Measurements from ENCODE around the gene PELI3. TPM values are rescaled to one million over a fixed set of nuclear protein-coding genes. Genes with fewer than 3 reads are reported as not detected.

The PELI3 gene
- polyA plus RNA-seq, 6 donors from 2014 or later: 4.7 to 9.4 (median 5.4) TPM

DNA sequence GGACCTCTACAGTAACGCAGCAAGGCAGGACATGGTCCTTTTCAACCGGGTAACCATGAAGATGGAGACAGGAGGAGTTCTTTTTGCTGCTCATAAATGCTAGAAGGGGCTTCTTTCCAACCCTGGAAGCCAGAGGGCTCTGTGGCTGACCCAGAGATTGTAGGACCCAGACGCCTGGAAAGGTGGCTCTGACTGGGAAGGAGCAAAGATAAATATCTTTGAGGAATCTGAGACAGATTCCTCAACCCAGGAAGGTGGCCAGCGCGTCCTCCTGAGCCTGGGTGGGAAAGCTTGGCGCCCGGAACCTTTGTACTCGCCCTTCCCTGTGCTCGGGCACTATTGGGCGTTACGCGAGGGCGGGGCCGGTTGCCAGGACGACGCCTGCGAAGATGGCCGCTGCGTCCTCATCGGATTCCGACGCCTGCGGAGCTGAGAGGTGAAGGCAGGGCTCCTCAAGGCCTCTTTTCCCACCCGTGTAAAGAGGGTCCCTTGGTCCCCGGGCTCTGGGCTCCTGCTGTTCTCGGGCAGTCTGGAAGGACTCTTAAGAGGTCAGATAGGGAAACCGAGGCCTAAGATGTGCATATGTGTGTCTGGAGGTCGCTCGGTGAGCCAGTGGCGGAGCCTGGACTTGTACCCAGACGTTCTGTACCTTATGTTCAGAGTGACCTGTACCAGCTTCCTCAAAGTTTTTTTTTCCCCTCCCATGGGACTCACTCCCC, 43.7 kb downstream of the PELI3 start, which contains the start of gene BBS1:
Gene BBS1, plus strand, starts transcription at position 365 of the 719 bp plus-strand sequence. Its CDS starts 25 bp downstream, at position 390.
- Mint-ChIP-seq H3K27me3 (no peaks in the 10 kb centered on the region), H3K36me3 (no peaks in the 10 kb centered on the region)
- ATAC-seq (ENCODE audit: low read depth in 2 of 2): peak; percentile 97 to 99

DNA sequence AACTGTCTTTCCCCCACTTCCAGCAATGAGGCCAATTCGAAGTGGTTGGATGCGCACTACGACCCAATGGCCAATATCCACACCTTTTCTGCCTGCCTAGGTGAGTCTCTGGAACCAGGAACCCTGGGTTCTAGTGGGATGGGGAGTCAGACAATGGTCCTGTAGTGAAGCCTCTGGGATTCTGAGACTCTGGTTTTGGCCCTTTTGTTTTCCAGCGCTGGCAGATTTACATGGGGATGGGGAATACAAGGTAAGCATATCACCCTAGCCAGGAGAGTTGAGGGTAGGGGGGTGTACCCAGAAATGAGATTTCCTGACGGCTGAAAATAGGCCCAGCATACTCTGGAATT, 44.3 kb downstream of the PELI3 start:
- ATAC-seq (ENCODE audit: low read depth in 2 of 2): no peak
- Mint-ChIP-seq H3K36me3 (no peaks in the 10 kb centered on the region), H3K4me1 (peaks cover 7 to 20% (median 15%) of the 10 kb centered on the region in 3 donors), H3K27me3 (no peaks in the 10 kb centered on the region), H3K27ac (peak overlapping the region in 4 of 6 donors; percentile 56 to 90 (median 72)), H3K9me3 (no peaks in the 10 kb centered on the region), H3K4me3 (peak overlapping the region; percentile 86 to 94 (median 90))
- no peak for DNase-seq

More for the DNA sequence above, 43.7 kb downstream of the PELI3 start, which contains the start of gene BBS1:
- no peaks in the 10 kb centered on the region for H3K9me3 Mint-ChIP-seq
- peak within 1 kb of the TSS; percentile 86 to 94 (median 90) for H3K4me3 Mint-ChIP-seq
- peak within 1 kb of the TSS in 5 of 6 donors; percentile 54 to 90 (median 67) for H3K27ac Mint-ChIP-seq
- DNase-seq: peak; percentile 70
- peaks cover 7 to 20% (median 15%) of the 10 kb centered on the region in 3 donors for H3K4me1 Mint-ChIP-seq

DNA sequence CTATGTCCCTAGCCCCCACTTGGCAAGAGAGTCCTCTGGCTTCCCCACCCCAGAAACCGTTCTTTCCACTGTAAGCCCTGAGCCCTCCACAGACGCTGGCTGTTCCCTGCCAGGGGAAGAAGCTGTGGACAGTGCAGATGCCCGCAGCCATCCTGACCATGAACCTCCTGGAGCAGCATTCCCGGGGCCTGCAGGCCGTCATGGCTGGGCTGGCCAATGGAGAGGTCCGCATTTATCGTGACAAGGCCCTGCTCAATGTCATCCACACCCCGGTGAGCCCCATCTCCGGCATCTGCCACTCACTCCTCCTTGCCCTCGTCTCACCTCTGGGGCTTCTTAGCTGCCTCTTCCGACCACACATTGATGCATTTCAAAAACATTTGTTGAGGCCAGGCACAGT, 56.9 kb downstream of the PELI3 start:
- no peaks in the 10 kb centered on the region for H3K9me3 Mint-ChIP-seq
- DNase-seq (no peak), ATAC-seq (ENCODE audit: low read depth in 2 of 2) (no peak)
- H3K4me3 Mint-ChIP-seq: no peak overlapping the region
- H3K27me3 Mint-ChIP-seq: no peaks in the 10 kb centered on the region
- H3K27ac Mint-ChIP-seq: no peak overlapping the region
- no peaks in the 10 kb centered on the region for H3K4me1 Mint-ChIP-seq
- H3K36me3 Mint-ChIP-seq: peaks cover 13 to 22% of the 10 kb centered on the region in 2 donors

DNA sequence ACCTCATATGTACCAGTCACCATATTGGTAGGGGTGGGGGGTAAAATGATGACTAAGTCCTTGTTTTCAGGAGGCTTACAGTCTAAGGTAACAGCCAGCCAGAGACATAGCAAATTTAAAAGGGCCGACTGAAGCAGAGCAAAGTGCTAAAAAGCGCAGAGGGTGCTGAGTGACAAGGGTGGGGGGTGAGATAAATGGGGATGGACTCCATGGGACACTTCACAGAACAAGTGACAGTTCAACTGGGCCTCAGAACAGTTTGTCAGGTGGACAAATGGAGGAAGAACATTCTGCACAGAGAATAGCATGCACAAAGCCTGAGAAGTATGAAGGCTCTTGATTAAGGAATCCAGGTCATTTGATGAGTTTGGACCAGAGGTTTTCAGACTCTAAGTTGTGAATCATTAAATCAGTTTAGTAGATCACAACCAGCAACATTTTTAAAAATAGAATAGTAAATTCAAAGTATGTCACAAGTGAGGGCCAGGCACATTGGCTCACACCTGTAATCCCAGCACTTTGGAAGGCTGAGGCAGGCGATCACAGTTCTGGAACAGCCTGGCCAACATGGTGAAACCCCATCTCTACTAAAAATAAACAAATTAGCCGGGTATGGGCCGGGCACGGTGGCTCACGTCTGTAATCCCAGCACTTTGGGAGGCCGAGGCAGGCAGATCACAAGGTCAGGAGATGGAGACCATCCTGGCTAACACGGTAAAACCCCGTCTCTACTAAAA, 57.8 kb downstream of the PELI3 start:
- Mint-ChIP-seq H3K27ac (no peak overlapping the region), H3K4me3 (no peak overlapping the region), H3K27me3 (no peaks in the 10 kb centered on the region), H3K9me3 (no peaks in the 10 kb centered on the region), H3K4me1 (peaks cover 0 to 4% (median 2%) of the 10 kb centered on the region in 3 donors), H3K36me3 (peaks cover 10 to 22% of the 10 kb centered on the region in 2 donors)
- DNase-seq (no peak), ATAC-seq (ENCODE audit: low read depth in 2 of 2) (no peak)

Other genes starting within 250 kb of the PELI3 start
- gene KLC2, start 209.2 kb upstream of the PELI3 start, polyA plus RNA-seq (ENCODE audit: low read depth in 6 of 6): 1 to 10 TPM in 5 of 6 donors, under 1 TPM in 1; 0.17 to 9.3 (median 5.6) TPM
- gene RAB1B, start 198.3 kb upstream of the PELI3 start, polyA plus RNA-seq (ENCODE audit: low read depth in 6 of 6): 10 to 100 TPM; 10.3 to 13.3 (median 12.2) TPM
- gene CNIH2, start 188.7 kb upstream of the PELI3 start, polyA plus RNA-seq (ENCODE audit: low read depth in 6 of 6): not detected
- gene YIF1A, start 177.8 kb upstream of the PELI3 start, polyA plus RNA-seq (ENCODE audit: low read depth in 6 of 6): 10 to 100 TPM; 57.1 to 82.1 (median 66.0) TPM
- gene TMEM151A, start 175.0 kb upstream of the PELI3 start, polyA plus RNA-seq (ENCODE audit: low read depth in 6 of 6): not detected
- under 1 TPM in 5 of 6 donors, not detected in 1; 0.09 to 0.39 (median 0.24) TPM for gene CD248, start 149.9 kb upstream of the PELI3 start, polyA plus RNA-seq (ENCODE audit: low read depth in 6 of 6)
- gene RIN1, start 130.5 kb upstream of the PELI3 start, polyA plus RNA-seq (ENCODE audit: low read depth in 6 of 6): 1 to 10 TPM in 1 of 6 donors, under 1 TPM in 2, not detected in 3; 0.11 to 3.1 (median 0.51) TPM
- gene BRMS1, start 121.8 kb upstream of the PELI3 start, polyA plus RNA-seq (ENCODE audit: low read depth in 6 of 6): 10 to 100 TPM; 56.2 to 81.6 (median 73.0) TPM
- gene B4GAT1, start 119.3 kb upstream of the PELI3 start, polyA plus RNA-seq (ENCODE audit: low read depth in 6 of 6): 1 to 10 TPM; 2.9 to 7.7 (median 5.2) TPM
- 1 to 10 TPM; 1.1 to 3.7 (median 2.4) TPM for gene SLC29A2, start 95.1 kb upstream of the PELI3 start, polyA plus RNA-seq (ENCODE audit: low read depth in 6 of 6)
- not detected for gene NPAS4, start 45.9 kb upstream of the PELI3 start, polyA plus RNA-seq (ENCODE audit: low read depth in 6 of 6)
- gene MRPL11, start 28.1 kb upstream of the PELI3 start, polyA plus RNA-seq (ENCODE audit: low read depth in 6 of 6): 10 to 100 TPM; 69.1 to 95.1 (median 75.1) TPM
- gene DPP3, start 13.5 kb downstream of the PELI3 start, polyA plus RNA-seq (ENCODE audit: low read depth in 6 of 6): 10 to 100 TPM; 22.8 to 36.1 (median 23.8) TPM
- 10 to 100 TPM in 2 of 6 donors, 1 to 10 TPM in 4; 3.2 to 13.8 (median 9.9) TPM for gene BBS1, start 43.7 kb downstream of the PELI3 start, polyA plus RNA-seq (ENCODE audit: low read depth in 6 of 6)
- 10 to 100 TPM; 12.3 to 19.3 (median 17.0) TPM for gene ZDHHC24, start 79.1 kb downstream of the PELI3 start, polyA plus RNA-seq (ENCODE audit: low read depth in 6 of 6)
- not detected for gene ACTN3, start 80.0 kb downstream of the PELI3 start, polyA plus RNA-seq (ENCODE audit: low read depth in 6 of 6)
- 10 to 100 TPM in 4 of 6 donors, 1 to 10 TPM in 2; 5.0 to 14.3 (median 11.4) TPM for gene CTSF, start 101.7 kb downstream of the PELI3 start, polyA plus RNA-seq (ENCODE audit: low read depth in 6 of 6)
- under 1 TPM in 2 of 6 donors, not detected in 4; 0.13 to 0.30 TPM for gene CCDC87, start 126.2 kb downstream of the PELI3 start, polyA plus RNA-seq (ENCODE audit: low read depth in 6 of 6)
- gene CCS, start 126.3 kb downstream of the PELI3 start, polyA plus RNA-seq (ENCODE audit: low read depth in 6 of 6): 10 to 100 TPM; 51.8 to 87.8 (median 66.4) TPM
- 10 to 100 TPM; 68.0 to 97.2 (median 86.4) TPM for gene RBM14, start 149.7 kb downstream of the PELI3 start, polyA plus RNA-seq (ENCODE audit: low read depth in 6 of 6)
- 100 to 1,000 TPM; 197 to 275 (median 228) TPM for gene RBM4, start 171.8 kb downstream of the PELI3 start, polyA plus RNA-seq (ENCODE audit: low read depth in 6 of 6)
- gene RBM4B, start 211.0 kb downstream of the PELI3 start, polyA plus RNA-seq (ENCODE audit: low read depth in 6 of 6): 10 to 100 TPM; 12.2 to 39.8 (median 24.7) TPM